OCI-LY7 (cell line): Measurements from ENCODE around the gene NECAB2. TPM values are rescaled to one million over a fixed set of nuclear protein-coding genes. Genes with fewer than 3 reads are reported as not detected.

Source experiments
- BruUV-seq: library from RNA; stranded (reverse); fragments of 400-500 nt; replicated peaks from 2 replicates; lab custom pipeline; 2021; lab: Mats Ljungman, UMichigan
- CTCF ChIA-PET: fragments of 300-600 bp; sonication (Branson Sonifier 250); formaldehyde crosslinking; loops from one replicate; lab custom pipeline; 2022; ENCODE audit warnings: antibody characterized with exemption; ENCODE audit not compliant: unreplicated experiment; lab: Charles Lee
- POLR2A ChIA-PET: fragments of 300-600 bp; sonication (Branson Sonifier 250); formaldehyde crosslinking; loops from one replicate; lab custom pipeline; 2022; ENCODE audit warnings: antibody characterized with exemption; lab: Charles Lee
- DNase-seq: peaks from one replicate; pipeline ENCODE4 v3.0.0-alpha.2; 2015; ENCODE audit warnings: low spot score
- H2AFZ ChIP-seq: fragments of 200-600 bp; sonication (generic), shearing (Covaris generic); 2 replicates; pipeline ENCODE4 v1.6.1; 2014; ENCODE audit warnings: mild to moderate bottlenecking, antibody characterized with exemption, low read length, moderate library complexity
- H3K27ac ChIP-seq: fragments of 200-600 bp; sonication (generic); 2 replicates; pipeline ENCODE4 v1.5.1; 2014; ENCODE audit warnings: mixed run types, low read depth, mild to moderate bottlenecking, moderate library complexity, low read length, inconsistent platforms; ENCODE audit not compliant: poor library complexity, severe bottlenecking
- H3K36me3 ChIP-seq: fragments of 200-600 bp; sonication (generic); 2 replicates; pipeline ENCODE4 v1.6.1; 2014; ENCODE audit warnings: mild to moderate bottlenecking, antibody characterized with exemption, low read length, moderate library complexity, mixed read lengths; ENCODE audit not compliant: insufficient read depth
- H3K4me1 ChIP-seq: fragments of 200-600 bp; sonication (generic); 2 replicates; pipeline ENCODE4 v1.5.1; 2014; ENCODE audit warnings: mild to moderate bottlenecking, low read length; ENCODE audit not compliant: insufficient read depth, poor library complexity, severe bottlenecking
- H3K4me2 ChIP-seq: fragments of 200-600 bp; sonication (generic); 2 replicates; pipeline ENCODE4 v1.6.1; 2014; ENCODE audit warnings: mild to moderate bottlenecking, low read length
- H3K4me3 ChIP-seq: fragments of 200-600 bp; sonication (generic); 2 replicates; pipeline ENCODE4 v1.5.1; 2014; ENCODE audit warnings: mild to moderate bottlenecking, low read depth, low read length; ENCODE audit not compliant: poor library complexity, severe bottlenecking
- H3K79me2 ChIP-seq: fragments of 200-600 bp; sonication (generic); 2 replicates; pipeline ENCODE4 v1.6.1; 2016; ENCODE audit warnings: low read depth, mild to moderate bottlenecking, low read length, moderate library complexity, mixed read lengths; ENCODE audit not compliant: insufficient read depth
- H3K9me2 ChIP-seq: fragments of 200-600 bp; sonication (generic); 2 replicates; pipeline ENCODE4 v1.6.1; 2016; ENCODE audit warnings: mild to moderate bottlenecking, low read length, mixed read lengths; ENCODE audit not compliant: insufficient read depth
- H3K9me3 ChIP-seq: fragments of 200-600 bp; sonication (generic); 2 replicates; pipeline ENCODE4 v1.6.1; 2014; ENCODE audit warnings: mild to moderate bottlenecking, mixed run types, low read length, mixed read lengths
- H4K20me1 ChIP-seq: fragments of 200-600 bp; sonication (generic); 2 replicates; pipeline ENCODE4 v1.6.1; 2014; ENCODE audit warnings: mild to moderate bottlenecking, antibody characterized with exemption, low read length, moderate library complexity, mixed read lengths; ENCODE audit not compliant: insufficient read depth
- EZH2phosphoT487 ChIP-seq: fragments of 200-600 bp; sonication (generic); IDR thresholded peaks from 2 replicates; pipeline ENCODE4 v1.6.1; 2018; ENCODE audit warnings: low read depth, borderline replicate concordance, mild to moderate bottlenecking, mixed run types, antibody characterized with exemption, low read length, moderate library complexity, mixed read lengths
- intact Hi-C: fragments of 100-400 bp; cut with micrococcal nuclease; formaldehyde crosslinking; loops from one replicate; pipeline ENCODE4 v1.10.0; 2022; ENCODE audit not compliant: unreplicated experiment
- total RNA-seq, 2 experiments: library from RNA; depleted of rRNA in 1 of 2; stranded (reverse); fragments of >200 nt in 1 of 2; shearing (Covaris generic) in 1 of 2; gene quantifications; 2 replicates each; pipeline ENCODE4 v1.2.3, GENCODE V29; 2014 to 2022
- TF ChIP-seq, protein P1 (sequence below): fragments of 200-600 bp; sonication (generic); conservative IDR thresholded peaks from 2 replicates; pipeline ENCODE4 v1.5.1; 2014; ENCODE audit warnings: mild to moderate bottlenecking, antibody characterized with exemption, low read length, moderate library complexity, mixed read lengths

Gene NECAB2
- total RNA-seq, 2 experiments from 2014 or later: not detected

DNA sequence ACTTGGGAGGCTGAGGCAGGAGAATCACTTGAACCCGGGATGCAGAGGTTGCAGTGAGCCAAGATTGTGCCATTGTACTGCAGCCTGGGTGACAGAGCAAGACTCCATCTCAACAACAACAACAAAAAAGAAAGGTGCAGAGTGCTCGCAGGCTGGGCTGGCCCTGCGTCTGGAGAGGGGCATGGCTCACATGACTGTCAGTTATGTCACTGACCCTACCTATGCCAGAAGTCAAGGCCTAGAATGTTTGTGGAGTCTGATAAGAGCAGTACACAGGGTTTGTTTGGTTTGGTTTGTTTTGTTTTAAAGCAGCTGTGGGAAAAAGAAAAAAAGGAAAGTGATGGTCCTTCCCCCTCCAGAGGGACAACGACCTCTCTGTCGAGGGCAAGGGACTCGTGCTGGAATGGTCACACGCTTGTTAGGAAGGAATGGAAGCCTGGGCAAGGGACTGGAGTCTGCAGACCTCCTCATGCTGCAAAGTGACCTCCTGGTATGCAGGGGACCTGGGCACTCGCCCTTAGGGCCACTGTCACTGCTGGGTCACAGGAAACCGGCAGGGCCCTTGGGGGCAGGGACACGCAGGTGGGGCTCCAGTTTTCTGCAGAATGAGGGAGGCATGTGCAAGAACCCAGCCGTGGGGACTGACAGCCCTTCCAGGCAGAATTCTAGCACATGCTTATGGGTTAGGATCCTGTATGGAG is 25.1 kb upstream of the NECAB2 start:
- Histone ChIP-seq H2AFZ (no peak overlapping the region), H3K4me1 (no peaks in the 10 kb centered on the region), H3K4me3 (no peak overlapping the region), H3K4me2 (no peak overlapping the region), H3K27ac (no peak overlapping the region), H3K36me3 (no peaks in the 10 kb centered on the region), H3K79me2 (no peaks in the 10 kb centered on the region), H4K20me1 (no peaks in the 10 kb centered on the region), H3K9me2 (no peaks in the 10 kb centered on the region), H3K9me3 (no peaks in the 10 kb centered on the region)
- no TSS peak for BruUV-seq
- intact Hi-C loops: no loop called here
- CTCF ChIA-PET: no interaction called here
- TF ChIP-seq EZH2phosphoT487: no peak
- TF ChIP-seq, protein P1, sequence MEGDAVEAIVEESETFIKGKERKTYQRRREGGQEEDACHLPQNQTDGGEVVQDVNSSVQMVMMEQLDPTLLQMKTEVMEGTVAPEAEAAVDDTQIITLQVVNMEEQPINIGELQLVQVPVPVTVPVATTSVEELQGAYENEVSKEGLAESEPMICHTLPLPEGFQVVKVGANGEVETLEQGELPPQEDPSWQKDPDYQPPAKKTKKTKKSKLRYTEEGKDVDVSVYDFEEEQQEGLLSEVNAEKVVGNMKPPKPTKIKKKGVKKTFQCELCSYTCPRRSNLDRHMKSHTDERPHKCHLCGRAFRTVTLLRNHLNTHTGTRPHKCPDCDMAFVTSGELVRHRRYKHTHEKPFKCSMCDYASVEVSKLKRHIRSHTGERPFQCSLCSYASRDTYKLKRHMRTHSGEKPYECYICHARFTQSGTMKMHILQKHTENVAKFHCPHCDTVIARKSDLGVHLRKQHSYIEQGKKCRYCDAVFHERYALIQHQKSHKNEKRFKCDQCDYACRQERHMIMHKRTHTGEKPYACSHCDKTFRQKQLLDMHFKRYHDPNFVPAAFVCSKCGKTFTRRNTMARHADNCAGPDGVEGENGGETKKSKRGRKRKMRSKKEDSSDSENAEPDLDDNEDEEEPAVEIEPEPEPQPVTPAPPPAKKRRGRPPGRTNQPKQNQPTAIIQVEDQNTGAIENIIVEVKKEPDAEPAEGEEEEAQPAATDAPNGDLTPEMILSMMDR: no peak
- POLR2A ChIA-PET: interaction anchor here (0.6 kb wide), 1 partner anchor 188 kb away, joined by 3 read pairs; no protein-coding TSS in a partner anchor
- no peak for DNase-seq

DNA sequence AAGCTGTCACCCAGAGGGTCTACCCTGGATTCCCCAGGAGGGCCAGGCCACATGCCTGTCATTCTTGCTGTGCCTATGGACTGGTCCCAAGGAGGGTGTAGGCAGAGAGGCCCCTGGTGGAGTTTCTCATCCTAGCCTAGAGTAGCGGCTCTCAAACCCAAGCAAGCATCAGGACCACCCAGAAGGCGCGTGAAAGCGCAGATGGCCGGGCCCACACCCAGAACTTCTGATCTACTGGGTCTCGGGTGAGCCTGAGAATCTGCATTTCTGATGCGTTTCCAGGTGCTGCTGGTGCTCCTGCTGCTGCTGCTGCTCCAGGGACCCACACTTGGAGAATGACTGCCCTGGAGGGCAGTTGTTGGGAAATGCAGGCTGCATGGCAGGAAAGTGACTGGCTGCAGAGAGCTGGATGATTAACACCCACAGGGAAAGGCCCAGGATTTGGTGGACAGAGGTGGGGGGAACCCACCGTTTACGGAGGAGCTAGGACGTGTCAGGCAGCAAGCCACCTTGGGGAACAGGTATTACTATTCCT is 24.5 kb upstream of the NECAB2 start:
- H3K27ac ChIP-seq: no peak overlapping the region
- ChIA-PET CTCF (no interaction called here), POLR2A (interaction anchor here (0.6 kb wide), 1 partner anchor 187 kb away, joined by 3 read pairs; no protein-coding TSS in a partner anchor)

More for the DNA sequence above, 24.5 kb upstream of the NECAB2 start:
- intact Hi-C loops: no loop called here
- H3K4me3 ChIP-seq: no peak overlapping the region
- H3K9me3 ChIP-seq: no peaks in the 10 kb centered on the region
- no peak overlapping the region for H3K4me2 ChIP-seq
- H3K36me3 ChIP-seq: no peaks in the 10 kb centered on the region
- H4K20me1 ChIP-seq: no peaks in the 10 kb centered on the region
- no TSS peak for BruUV-seq
- no peaks in the 10 kb centered on the region for H3K4me1 ChIP-seq
- H3K9me2 ChIP-seq: no peaks in the 10 kb centered on the region
- no peaks in the 10 kb centered on the region for H3K79me2 ChIP-seq
- DNase-seq: no peak
- no peak overlapping the region for H2AFZ ChIP-seq
- TF ChIP-seq, protein P1: no peak
- TF ChIP-seq EZH2phosphoT487: no peak
